Muscle of back (tissue), 11 donors: ENCODE data around the gene RPTOR. TPM values are rescaled to one million over a fixed set of nuclear protein-coding genes. Genes with fewer than 3 reads are reported as not detected.

Source experiments
- DNase-seq, 3 donors: peaks; one replicate each; pipeline versions ENCODE4 v3.0.0 to v3.0.0-alpha.2; 2013
- polyA plus RNA-seq, 10 donors: library from polyadenylated mRNA; unstranded; fragments of 120-200 nt; gene quantifications; one replicate each; pipeline ENCODE4 v1.2.1, GENCODE V29; 2013; ENCODE audit not compliant: insufficient read length in 10 of 10

RPTOR gene
- polyA plus RNA-seq, 10 donors, result 18.8 to 24.3 (median 21.2) TPM

- no peak for DNase-seq
Observed at GRCh38 chr17:80952291-80952690, 407.7 kb downstream of the RPTOR start.

- DNase-seq, result no peak
Observed at GRCh38 chr17:80953471-80954315, 409.1 kb downstream of the RPTOR start.

- no peak for DNase-seq
Observed at GRCh38 chr17:80955078-80955477, 410.4 kb downstream of the RPTOR start.

- no peak for DNase-seq
Observed at GRCh38 chr17:80955671-80956280, 411.1 kb downstream of the RPTOR start.

GRCh38 chr17:80956321-80957190, 411.9 kb downstream of the RPTOR start:
- no peak for DNase-seq

- DNase-seq, result no peak
Observed at GRCh38 chr17:80957461-80957941, 412.9 kb downstream of the RPTOR start.

GRCh38 chr17:80959330-80960036, 414.8 kb downstream of the RPTOR start:
- peak; percentile 88 to 93 (median 90) for DNase-seq

GRCh38 chr17:80960037-80960796, 415.6 kb downstream of the RPTOR start:
- DNase-seq, result no peak

- no peak for DNase-seq
Observed at GRCh38 chr17:80960797-80961452, 416.3 kb downstream of the RPTOR start.

- DNase-seq, result peak in 2 of 3 donors; percentile 68
Observed at GRCh38 chr17:80961541-80962330, 417.1 kb downstream of the RPTOR start.

- DNase-seq, result no peak
Observed at GRCh38 chr17:80962356-80963329, 418.0 kb downstream of the RPTOR start.

- no peak for DNase-seq
Observed at GRCh38 chr17:80963812-80964543, 419.3 kb downstream of the RPTOR start.

GRCh38 chr17:80964544-80964856, 419.9 kb downstream of the RPTOR start:
- no peak for DNase-seq

GRCh38 chr17:80964859-80965580, 420.4 kb downstream of the RPTOR start:
- no peak for DNase-seq

- DNase-seq, result no peak
Observed at GRCh38 chr17:80965606-80966005, 421.0 kb downstream of the RPTOR start.

GRCh38 chr17:80967404-80967872, 422.8 kb downstream of the RPTOR start:
- no peak for DNase-seq

- peak in 2 of 3 donors; percentile 64 to 82 for DNase-seq
Observed at GRCh38 chr17:80968602-80969029, 424.0 kb downstream of the RPTOR start.
